T1000 (cell line): ENCODE measurements around the gene GPR146.

ENCODE experiments used
- DNase-seq: peaks from one replicate; lab custom pipeline; 2025; ENCODE audit warnings: mixed read lengths; lab: John Stamatoyannopoulos, UW

Gene GPR146

GRCh38 chr7:1043552-1044188 is 676 bp upstream of the GPR146 start:
- no peak for DNase-seq

- DNase-seq = no peak
These were observed 1.0 kb downstream of the GPR146 start for GRCh38 chr7:1045069-1046063.

- DNase-seq = no peak
These were observed 2.7 kb downstream of the GPR146 start for GRCh38 chr7:1046722-1047679.

GRCh38 chr7:1049006-1049741 is 4.8 kb downstream of the GPR146 start:
- DNase-seq = no peak

- no peak for DNase-seq
These were observed 5.5 kb downstream of the GPR146 start for GRCh38 chr7:1049801-1050200.

- no peak for DNase-seq
These were observed 6.0 kb downstream of the GPR146 start for GRCh38 chr7:1050254-1050906.

GRCh38 chr7:1050956-1051690 is 6.8 kb downstream of the GPR146 start:
- no peak for DNase-seq

- DNase-seq = no peak
These were observed 7.9 kb downstream of the GPR146 start for GRCh38 chr7:1052031-1052818.

- no peak for DNase-seq
These were observed 8.7 kb downstream of the GPR146 start for GRCh38 chr7:1053002-1053411.

GRCh38 chr7:1053816-1054370 is 9.5 kb downstream of the GPR146 start:
- DNase-seq = no peak

GRCh38 chr7:1054438-1054837 is 10.1 kb downstream of the GPR146 start:
- no peak for DNase-seq

GRCh38 chr7:1054861-1055450 is 10.6 kb downstream of the GPR146 start:
- DNase-seq = no peak

GRCh38 chr7:1055491-1055955 is 11.2 kb downstream of the GPR146 start:
- no peak for DNase-seq

GRCh38 chr7:1055956-1056784 is 11.8 kb downstream of the GPR146 start:
- no peak for DNase-seq

GRCh38 chr7:1056785-1057410 is 12.6 kb downstream of the GPR146 start:
- DNase-seq = no peak

- no peak for DNase-seq
These were observed 13.3 kb downstream of the GPR146 start for GRCh38 chr7:1057416-1058291.
